Measurements from ENCODE around the gene SH2D1A.

Gene SH2D1A

GRCh38 chrX:124358800-124359383, 12.5 kb downstream of the SH2D1A start:
- Histone ChIP-seq H3K27me3 (ENCODE audit: insufficient read depth, low read length) (no peaks in the 10 kb centered on the region), H3K9me3 (ENCODE audit: insufficient read depth, low read depth, low read length) (no peaks in the 10 kb centered on the region), H3K4me1 (ENCODE audit: insufficient read depth, low read length) (no peaks in the 10 kb centered on the region), H3K4me3 (ENCODE audit: low read length) (no peak overlapping the region), H3K27ac (ENCODE audit: low read depth, low read length) (no peak overlapping the region), H3K36me3 (ENCODE audit: insufficient read depth, low read length) (no peaks in the 10 kb centered on the region), H3K9ac (ENCODE audit: low read depth, low read length) (no peak overlapping the region)
- 86% methylated on average over 1 of the region's 3 CpGs for WGBS

GRCh38 chrX:124362072-124362471, 15.7 kb downstream of the SH2D1A start:
- H3K9ac ChIP-seq (ENCODE audit: low read depth, low read length): no peak overlapping the region
- H3K4me3 ChIP-seq (ENCODE audit: low read length): no peak overlapping the region
- no peaks in the 10 kb centered on the region for H3K9me3 ChIP-seq (ENCODE audit: insufficient read depth, low read depth, low read length)
- 97% methylated on average over 2 of the region's 2 CpGs for WGBS
- no peaks in the 10 kb centered on the region for H3K4me1 ChIP-seq (ENCODE audit: insufficient read depth, low read length)
- H3K27me3 ChIP-seq (ENCODE audit: insufficient read depth, low read length): no peaks in the 10 kb centered on the region
- no peaks in the 10 kb centered on the region for H3K36me3 ChIP-seq (ENCODE audit: insufficient read depth, low read length)
- no peak overlapping the region for H3K27ac ChIP-seq (ENCODE audit: low read depth, low read length)

GRCh38 chrX:124362761-124363160, 16.4 kb downstream of the SH2D1A start:
- Histone ChIP-seq H3K9me3 (ENCODE audit: insufficient read depth, low read depth, low read length) (no peaks in the 10 kb centered on the region), H3K36me3 (ENCODE audit: insufficient read depth, low read length) (no peaks in the 10 kb centered on the region), H3K9ac (ENCODE audit: low read depth, low read length) (no peak overlapping the region), H3K27ac (ENCODE audit: low read depth, low read length) (no peak overlapping the region), H3K4me3 (ENCODE audit: low read length) (no peak overlapping the region), H3K27me3 (ENCODE audit: insufficient read depth, low read length) (no peaks in the 10 kb centered on the region), H3K4me1 (ENCODE audit: insufficient read depth, low read length) (no peaks in the 10 kb centered on the region)
- WGBS: 78% methylated on average over 1 of the region's 1 CpG

GRCh38 chrX:124369722-124370121, 23.4 kb downstream of the SH2D1A start:
- no peak overlapping the region for H3K9ac ChIP-seq (ENCODE audit: low read depth, low read length)
- H3K27me3 ChIP-seq (ENCODE audit: insufficient read depth, low read length): no peaks in the 10 kb centered on the region
- H3K4me1 ChIP-seq (ENCODE audit: insufficient read depth, low read length): no peaks in the 10 kb centered on the region
- no peaks in the 10 kb centered on the region for H3K36me3 ChIP-seq (ENCODE audit: insufficient read depth, low read length)
- H3K9me3 ChIP-seq (ENCODE audit: insufficient read depth, low read depth, low read length): no peaks in the 10 kb centered on the region
- H3K4me3 ChIP-seq (ENCODE audit: low read length): no peak overlapping the region
- H3K27ac ChIP-seq (ENCODE audit: low read depth, low read length): no peak overlapping the region

- H3K4me3 ChIP-seq (ENCODE audit: low read length): no peak overlapping the region
- H3K4me1 ChIP-seq (ENCODE audit: insufficient read depth, low read length): no peaks in the 10 kb centered on the region
- no peaks in the 10 kb centered on the region for H3K27me3 ChIP-seq (ENCODE audit: insufficient read depth, low read length)
- H3K36me3 ChIP-seq (ENCODE audit: insufficient read depth, low read length): no peaks in the 10 kb centered on the region
- H3K9me3 ChIP-seq (ENCODE audit: insufficient read depth, low read depth, low read length): no peaks in the 10 kb centered on the region
- no peak overlapping the region for H3K27ac ChIP-seq (ENCODE audit: low read depth, low read length)
- H3K9ac ChIP-seq (ENCODE audit: low read depth, low read length): no peak overlapping the region
- 100% methylated on average over 1 of the region's 1 CpG for WGBS
These were observed 27.0 kb downstream of the SH2D1A start for GRCh38 chrX:124373348-124373747.

GRCh38 chrX:124378643-124379042, 32.3 kb downstream of the SH2D1A start:
- Histone ChIP-seq H3K4me3 (ENCODE audit: low read length) (no peak overlapping the region), H3K9ac (ENCODE audit: low read depth, low read length) (no peak overlapping the region), H3K27ac (ENCODE audit: low read depth, low read length) (no peak overlapping the region), H3K4me1 (ENCODE audit: insufficient read depth, low read length) (no peaks in the 10 kb centered on the region), H3K36me3 (ENCODE audit: insufficient read depth, low read length) (no peaks in the 10 kb centered on the region), H3K9me3 (ENCODE audit: insufficient read depth, low read depth, low read length) (no peaks in the 10 kb centered on the region), H3K27me3 (ENCODE audit: insufficient read depth, low read length) (no peaks in the 10 kb centered on the region)
- 85% methylated on average over 3 of the region's 4 CpGs for WGBS

GRCh38 chrX:124383354-124383753, 37.0 kb downstream of the SH2D1A start:
- Histone ChIP-seq H3K9me3 (ENCODE audit: insufficient read depth, low read depth, low read length) (no peaks in the 10 kb centered on the region), H3K27ac (ENCODE audit: low read depth, low read length) (no peak overlapping the region), H3K27me3 (ENCODE audit: insufficient read depth, low read length) (no peaks in the 10 kb centered on the region), H3K4me3 (ENCODE audit: low read length) (no peak overlapping the region), H3K4me1 (ENCODE audit: insufficient read depth, low read length) (no peaks in the 10 kb centered on the region), H3K36me3 (ENCODE audit: insufficient read depth, low read length) (no peaks in the 10 kb centered on the region), H3K9ac (ENCODE audit: low read depth, low read length) (no peak overlapping the region)
- 86% methylated on average over 2 of the region's 4 CpGs for WGBS

GRCh38 chrX:124386401-124386800, 40.0 kb downstream of the SH2D1A start:
- Histone ChIP-seq H3K9ac (ENCODE audit: low read depth, low read length) (no peak overlapping the region), H3K4me3 (ENCODE audit: low read length) (no peak overlapping the region), H3K4me1 (ENCODE audit: insufficient read depth, low read length) (no peaks in the 10 kb centered on the region), H3K9me3 (ENCODE audit: insufficient read depth, low read depth, low read length) (no peaks in the 10 kb centered on the region), H3K36me3 (ENCODE audit: insufficient read depth, low read length) (no peaks in the 10 kb centered on the region), H3K27ac (ENCODE audit: low read depth, low read length) (no peak overlapping the region), H3K27me3 (ENCODE audit: insufficient read depth, low read length) (no peaks in the 10 kb centered on the region)
- WGBS: 96% methylated on average over 6 of the region's 6 CpGs

- no peak overlapping the region for H3K27ac ChIP-seq (ENCODE audit: low read depth, low read length)
- no peak overlapping the region for H3K9ac ChIP-seq (ENCODE audit: low read depth, low read length)
- H3K4me1 ChIP-seq (ENCODE audit: insufficient read depth, low read length): no peaks in the 10 kb centered on the region
- H3K4me3 ChIP-seq (ENCODE audit: low read length): no peak overlapping the region
- no peaks in the 10 kb centered on the region for H3K36me3 ChIP-seq (ENCODE audit: insufficient read depth, low read length)
- WGBS: 5% methylated on average over 2 of the region's 2 CpGs
- no peaks in the 10 kb centered on the region for H3K27me3 ChIP-seq (ENCODE audit: insufficient read depth, low read length)
- H3K9me3 ChIP-seq (ENCODE audit: insufficient read depth, low read depth, low read length): no peaks in the 10 kb centered on the region
These were observed 42.2 kb downstream of the SH2D1A start for GRCh38 chrX:124388562-124388961.

- H3K27me3 ChIP-seq (ENCODE audit: insufficient read depth, low read length): no peaks in the 10 kb centered on the region
- no peaks in the 10 kb centered on the region for H3K4me1 ChIP-seq (ENCODE audit: insufficient read depth, low read length)
- 95% methylated on average over 2 of the region's 3 CpGs for WGBS
- H3K27ac ChIP-seq (ENCODE audit: low read depth, low read length): no peak overlapping the region
- no peak overlapping the region for H3K4me3 ChIP-seq (ENCODE audit: low read length)
- no peak overlapping the region for H3K9ac ChIP-seq (ENCODE audit: low read depth, low read length)
- no peaks in the 10 kb centered on the region for H3K9me3 ChIP-seq (ENCODE audit: insufficient read depth, low read depth, low read length)
- H3K36me3 ChIP-seq (ENCODE audit: insufficient read depth, low read length): no peaks in the 10 kb centered on the region
These were observed 46.4 kb downstream of the SH2D1A start for GRCh38 chrX:124392794-124393193.

GRCh38 chrX:124393238-124393637, 46.9 kb downstream of the SH2D1A start:
- no peak overlapping the region for H3K9ac ChIP-seq (ENCODE audit: low read depth, low read length)
- H3K9me3 ChIP-seq (ENCODE audit: insufficient read depth, low read depth, low read length): no peaks in the 10 kb centered on the region
- no peak overlapping the region for H3K4me3 ChIP-seq (ENCODE audit: low read length)
- H3K27me3 ChIP-seq (ENCODE audit: insufficient read depth, low read length): no peaks in the 10 kb centered on the region
- H3K36me3 ChIP-seq (ENCODE audit: insufficient read depth, low read length): no peaks in the 10 kb centered on the region
- H3K27ac ChIP-seq (ENCODE audit: low read depth, low read length): no peak overlapping the region
- WGBS: no CpG with 5 or more reads among the region's 1 CpG
- no peaks in the 10 kb centered on the region for H3K4me1 ChIP-seq (ENCODE audit: insufficient read depth, low read length)

- 80% methylated on average over 2 of the region's 3 CpGs for WGBS
- no peak overlapping the region for H3K9ac ChIP-seq (ENCODE audit: low read depth, low read length)
These were observed 47.3 kb downstream of the SH2D1A start for GRCh38 chrX:124393659-124394058.

More at GRCh38 chrX:124393659-124394058, 47.3 kb downstream of the SH2D1A start:
- H3K27me3 ChIP-seq (ENCODE audit: insufficient read depth, low read length): no peaks in the 10 kb centered on the region
- H3K27ac ChIP-seq (ENCODE audit: low read depth, low read length): no peak overlapping the region
- H3K36me3 ChIP-seq (ENCODE audit: insufficient read depth, low read length): no peaks in the 10 kb centered on the region
- no peaks in the 10 kb centered on the region for H3K4me1 ChIP-seq (ENCODE audit: insufficient read depth, low read length)
- no peak overlapping the region for H3K4me3 ChIP-seq (ENCODE audit: low read length)
- no peaks in the 10 kb centered on the region for H3K9me3 ChIP-seq (ENCODE audit: insufficient read depth, low read depth, low read length)
